AG20443 (cell line): ENCODE data around the gene GIPC2.
"Not testable (repeated sequence)": the region's sequence is repeated elsewhere in the genome, so short reads cannot be mapped to it uniquely, and the experiment has no call there.

Source experiments
- DNase-seq: peaks from one replicate; pipeline ENCODE4 v3.0.0; 2012; ENCODE audit warnings: low spot score, mixed read lengths

Gene GIPC2

DNA sequence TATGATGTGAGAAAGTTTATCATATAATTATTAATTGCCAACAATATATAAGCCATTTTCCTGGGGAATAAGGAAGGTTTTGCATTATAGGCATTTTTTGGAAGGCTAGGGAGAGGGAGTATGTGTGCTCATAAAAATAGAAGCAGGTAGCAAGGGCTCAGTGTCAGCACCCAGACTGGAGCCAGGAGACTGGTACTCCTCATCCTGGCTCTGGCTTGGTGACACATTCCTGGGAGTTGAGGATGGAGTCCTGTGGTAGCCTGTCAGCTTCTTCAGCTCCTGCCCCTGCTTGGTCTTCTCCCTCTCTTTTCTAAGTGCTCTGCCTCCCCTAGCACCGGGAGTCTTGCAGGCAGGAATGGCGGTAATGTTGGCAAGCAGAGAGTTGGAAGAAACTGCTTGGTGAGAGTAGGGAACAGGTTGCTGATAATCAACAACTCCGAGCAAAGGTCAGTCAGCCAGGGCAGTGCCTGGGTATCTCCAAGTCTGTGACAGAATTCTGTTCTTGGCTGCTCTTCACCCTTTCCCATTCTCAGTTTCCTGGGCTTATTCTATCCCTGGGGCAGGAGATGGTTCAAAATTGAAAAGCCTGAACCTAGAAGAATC is 23.0 kb downstream of the GIPC2 start:
- DNase-seq: no peak

DNA sequence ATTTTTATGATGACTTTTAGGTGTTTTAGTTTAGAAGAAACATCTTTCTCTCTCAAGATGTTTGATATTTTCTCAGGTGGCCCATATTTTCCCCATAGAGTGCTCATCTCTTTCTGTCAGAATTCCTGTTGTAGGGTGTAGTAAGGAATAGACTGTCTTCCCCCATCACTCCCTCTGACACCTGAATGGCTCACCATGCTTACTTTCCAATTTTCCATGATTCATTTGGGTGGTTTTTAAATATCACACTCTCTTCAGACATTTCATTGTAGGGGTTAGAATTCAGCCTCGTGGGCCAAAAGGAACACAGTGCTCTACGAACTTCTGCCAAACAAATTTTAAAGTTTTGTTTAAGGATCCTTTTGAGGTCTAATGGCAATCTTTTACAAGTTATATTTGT is 24.0 kb downstream of the GIPC2 start:
- no peak for DNase-seq

DNA sequence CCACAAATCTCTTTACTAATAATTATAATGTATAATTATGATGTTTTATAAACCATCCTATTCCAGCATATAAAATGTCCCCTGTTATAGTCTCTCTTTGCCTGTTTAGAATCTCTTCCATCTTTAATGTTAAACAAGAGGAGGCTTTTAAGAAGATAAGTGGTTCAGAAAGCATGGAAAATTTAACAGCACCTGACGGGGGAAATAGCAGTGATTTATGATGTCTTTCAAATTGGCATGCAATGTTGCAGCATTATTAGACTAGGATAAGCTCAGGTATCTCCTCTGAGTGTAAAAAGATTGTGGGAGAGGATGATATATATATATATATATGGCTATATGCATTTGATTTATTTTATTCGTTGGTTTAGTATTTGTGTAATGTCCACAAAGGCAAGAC is 24.4 kb downstream of the GIPC2 start:
- no peak for DNase-seq

- peak; percentile 60 for DNase-seq
Observed at GRCh38 chr1:78070758-78071157, 25.0 kb downstream of the GIPC2 start.

DNA sequence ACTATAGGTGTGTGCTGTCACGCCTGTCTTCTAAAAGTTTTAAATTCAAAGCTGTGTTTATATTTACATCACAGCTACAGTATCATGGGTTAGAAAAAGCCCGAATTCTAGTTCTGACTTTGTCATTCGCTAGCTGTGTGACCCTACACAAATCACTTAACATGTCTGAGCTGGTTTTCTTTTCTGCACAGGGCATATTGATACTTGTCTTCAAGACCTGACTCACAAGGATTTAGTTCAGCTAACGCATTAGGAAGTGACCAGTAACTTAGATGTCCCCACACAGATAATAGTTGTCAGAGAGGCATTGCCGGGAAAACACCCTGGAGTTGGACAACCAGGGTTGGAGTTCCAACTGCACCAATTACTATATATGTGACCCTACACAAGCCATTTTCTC is 25.9 kb downstream of the GIPC2 start:
- no peak for DNase-seq

DNA sequence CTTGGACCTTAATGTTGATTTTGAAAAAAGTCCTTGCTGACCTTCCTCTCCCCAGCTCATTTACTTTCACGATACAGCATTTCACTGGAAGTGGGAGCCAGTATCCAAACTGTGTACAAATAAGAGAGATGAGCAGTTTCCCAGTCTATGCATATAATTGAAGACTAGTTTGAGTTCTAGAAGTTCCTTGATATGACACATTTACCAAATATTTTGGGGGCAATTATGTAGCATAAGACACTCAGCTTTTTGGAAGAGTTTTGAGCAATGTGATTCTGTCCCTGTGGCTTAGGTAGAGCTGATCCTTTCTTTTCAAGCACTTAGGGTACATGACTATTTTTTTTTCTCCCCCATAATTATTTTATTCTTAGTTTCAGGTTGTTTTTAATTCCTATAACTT is 26.4 kb downstream of the GIPC2 start:
- DNase-seq: no peak

GRCh38 chr1:78073441-78073840 is 27.7 kb downstream of the GIPC2 start:
- DNase-seq: no peak

GRCh38 chr1:78075621-78076020 is 29.9 kb downstream of the GIPC2 start:
- DNase-seq: no peak

DNA sequence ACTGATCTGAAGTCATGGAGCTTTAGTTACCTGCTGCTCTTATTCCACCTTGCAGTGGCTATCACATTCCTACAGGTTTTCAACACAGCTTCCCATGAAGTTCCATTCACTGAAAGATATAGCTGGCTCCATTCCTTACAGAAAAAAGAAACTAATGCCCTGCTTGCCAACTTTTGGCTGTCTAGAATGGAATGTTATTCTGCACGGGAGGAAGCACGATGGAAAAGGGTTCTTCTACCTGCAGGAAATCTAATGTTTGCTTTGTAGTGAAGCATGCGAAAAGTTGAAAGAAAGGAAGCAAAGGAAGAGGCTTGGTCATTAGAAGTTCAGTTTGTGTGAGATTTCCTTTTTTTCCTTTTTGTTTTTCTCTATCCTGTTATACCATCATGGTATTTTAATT is 32.6 kb downstream of the GIPC2 start:
- DNase-seq: no peak

DNA sequence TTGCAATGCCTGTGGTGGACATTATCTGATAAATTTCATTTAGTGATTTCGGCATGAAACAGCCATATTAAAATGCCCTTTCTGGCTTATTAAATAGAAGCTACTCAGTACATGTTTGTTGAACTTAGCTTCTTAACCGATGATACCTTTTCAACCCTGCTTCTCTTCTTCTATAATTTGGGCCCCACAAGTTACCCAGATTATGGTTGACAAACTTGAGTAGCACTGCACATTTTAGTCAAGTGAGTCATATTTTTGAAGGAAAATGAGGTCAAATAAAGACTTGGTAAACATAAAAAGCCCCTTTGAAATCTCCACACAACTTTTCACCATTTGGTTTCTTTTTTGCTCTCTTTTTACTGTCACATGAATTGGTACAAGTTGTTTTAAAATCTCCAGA is 33.8 kb downstream of the GIPC2 start:
- DNase-seq: no peak

- DNase-seq: no peak
Observed at GRCh38 chr1:78080767-78081166, 35.0 kb downstream of the GIPC2 start.

- DNase-seq: no peak
Observed at GRCh38 chr1:78081980-78082860, 36.5 kb downstream of the GIPC2 start.

DNA sequence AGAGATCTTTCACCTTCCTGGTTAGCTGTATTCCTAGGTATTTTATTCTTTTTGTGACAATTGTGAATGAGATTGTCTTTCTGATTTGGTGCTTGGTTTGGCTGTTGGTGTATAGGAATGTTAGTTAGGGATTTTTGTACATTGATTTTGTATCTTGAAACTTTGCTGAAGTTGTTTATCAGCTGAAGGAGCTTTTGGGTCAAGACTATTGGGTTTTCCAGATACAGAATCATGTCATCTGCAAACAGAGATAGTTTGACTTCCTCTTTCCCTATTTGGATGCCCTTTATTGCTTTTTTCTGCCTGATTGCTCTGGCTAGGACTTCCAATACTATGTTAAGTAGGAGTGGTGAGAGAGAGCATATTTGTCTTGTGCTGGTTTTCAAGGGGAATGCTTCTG is 38.9 kb downstream of the GIPC2 start:
- not testable (repeated sequence) for DNase-seq

DNA sequence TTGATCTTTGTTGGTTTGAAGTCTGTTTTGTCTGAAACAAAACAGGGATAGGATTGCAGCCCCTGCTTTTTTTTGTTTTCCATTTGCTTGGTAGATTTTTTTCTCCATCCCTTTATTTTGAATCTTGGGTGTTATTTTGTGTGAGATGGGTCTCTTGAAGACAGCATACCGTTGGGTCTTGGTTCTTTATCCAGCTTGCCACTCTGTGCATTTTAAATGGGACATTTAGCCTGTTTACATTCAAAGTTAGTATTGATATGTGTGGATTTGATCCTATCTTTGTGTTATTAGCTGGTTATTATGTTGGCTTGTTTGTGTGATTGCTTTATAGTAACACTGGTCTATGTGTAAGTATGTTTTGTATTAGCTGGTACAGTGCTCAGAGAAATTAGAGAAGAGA is 40.9 kb downstream of the GIPC2 start:
- no peak for DNase-seq

GRCh38 chr1:78088015-78088414 is 42.2 kb downstream of the GIPC2 start:
- DNase-seq: no peak

GRCh38 chr1:78088486-78088885 is 42.7 kb downstream of the GIPC2 start:
- no peak for DNase-seq

- no peak for DNase-seq
Observed at GRCh38 chr1:78089010-78089409, 43.2 kb downstream of the GIPC2 start.

- no peak for DNase-seq
Observed at GRCh38 chr1:78090472-78091133, 44.8 kb downstream of the GIPC2 start.

GRCh38 chr1:78091215-78091813 is 45.5 kb downstream of the GIPC2 start:
- no peak for DNase-seq

DNA sequence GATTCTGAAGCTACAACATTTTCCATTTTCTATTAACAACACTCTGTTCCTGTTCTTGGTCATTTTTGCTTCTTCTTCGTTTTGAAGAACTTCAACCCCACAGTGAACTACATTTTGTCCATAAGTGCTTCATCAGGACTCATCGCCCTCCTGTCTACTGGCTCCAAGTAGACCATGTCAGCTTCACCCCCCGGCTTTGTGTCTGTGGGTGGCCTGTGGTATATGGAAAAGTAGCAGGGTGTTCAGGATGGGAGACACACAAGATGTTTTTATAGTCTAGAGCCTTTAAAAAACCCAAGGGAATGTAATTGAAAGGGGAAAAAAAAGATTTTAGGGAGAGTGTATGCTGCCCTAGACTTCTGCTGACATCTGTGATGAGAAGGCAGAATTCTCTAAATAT is 46.1 kb downstream of the GIPC2 start:
- DNase-seq: no peak

- DNase-seq: no peak
Observed at GRCh38 chr1:78092643-78093042, 46.9 kb downstream of the GIPC2 start.

DNA sequence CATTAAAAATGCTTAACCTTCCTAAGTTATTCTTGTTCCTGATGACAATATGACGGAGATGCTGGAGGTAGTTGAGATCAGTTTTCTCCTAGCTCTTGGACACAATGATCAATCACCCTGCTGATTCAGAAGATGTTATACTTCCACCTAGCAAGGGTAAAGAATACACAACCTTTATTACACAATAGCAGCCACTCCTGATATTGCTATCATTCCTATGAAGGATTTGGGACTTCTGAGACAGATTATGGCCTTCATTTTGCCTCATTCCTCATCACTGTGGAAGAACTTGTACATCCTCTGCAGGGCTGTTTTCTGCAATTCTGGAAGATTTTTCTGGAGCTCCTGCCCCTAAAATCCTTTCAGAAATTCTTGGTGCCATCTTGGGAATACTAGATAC is 47.8 kb downstream of the GIPC2 start:
- DNase-seq: no peak

DNA sequence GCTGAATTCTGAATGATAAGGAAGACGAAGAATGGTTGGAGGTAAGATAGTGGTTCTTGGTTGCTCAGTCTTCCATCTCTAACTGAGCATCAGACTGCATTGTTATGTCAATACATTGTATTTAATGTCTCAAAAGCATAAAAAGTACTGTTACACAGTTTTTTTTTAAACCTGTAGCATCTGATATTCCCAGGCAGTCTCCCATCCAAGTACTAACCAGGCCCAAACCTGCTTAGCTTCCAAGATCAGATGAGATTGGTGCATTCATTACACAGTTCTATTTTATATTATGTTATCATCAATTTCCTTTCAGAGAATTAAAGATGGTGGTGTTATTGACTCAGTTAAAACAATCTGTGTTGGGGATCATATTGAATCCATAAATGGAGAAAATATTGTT is 48.9 kb downstream of the GIPC2 start:
- no peak for DNase-seq
